ENCODE measurements around the gene TWF2. TPM values are rescaled to one million over a fixed set of nuclear protein-coding genes. Genes with fewer than 3 reads are reported as not detected.
A peak's percentile ranks its signal among the peaks of the same experiment; 100 is the strongest.

The TWF2 gene
- total and polyA plus RNA-seq, 2 of the 13 experiments (the other 11 are each of a cell fraction or from before 2014, with no cell fraction given) = 45.5 to 108 TPM

DNA sequence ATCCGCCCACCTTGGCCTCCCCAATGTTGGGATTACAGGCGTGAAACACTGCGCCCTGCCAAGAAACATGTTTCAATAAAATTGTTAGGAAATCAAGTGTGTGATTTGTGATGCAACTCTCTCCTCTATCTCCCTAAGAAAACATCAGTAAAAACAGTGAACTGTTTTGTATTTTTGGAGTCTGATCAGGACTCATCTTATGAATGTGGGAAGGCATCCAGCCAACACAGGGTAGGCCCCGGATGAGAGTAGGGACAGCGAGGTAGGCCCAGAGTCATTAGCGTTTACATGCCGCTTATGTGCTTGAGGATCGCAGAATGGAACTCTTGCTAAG lies 47.8 kb upstream of the TWF2 start (continued):
- TF ChIP-seq SKIL (CRISPR knock-in tag; IDR thresholded peaks at IDR 0.05; ENCODE audit: borderline replicate concordance) = no peak
- TF ChIP-seq HINFP (CRISPR knock-in tag; IDR thresholded peaks at IDR 0.05; ENCODE audit: low read depth) = no peak
- no peak; the same call in 1 of the 2 replicates for TF ChIP-seq DMAP1 (CRISPR knock-in tag; IDR thresholded peaks at IDR 0.05)
- TF ChIP-seq DZIP1 (CRISPR knock-in tag; IDR thresholded peaks at IDR 0.05) = no peak
- no peak for TF ChIP-seq ZEB1 (IDR thresholded peaks at IDR 0.05; ENCODE audit: insufficient replicate concordance, low read depth)
- TF ChIP-seq RBAK (CRISPR knock-in tag; IDR thresholded peaks at IDR 0.05) = no peak
- TF ChIP-seq, protein P1, sequence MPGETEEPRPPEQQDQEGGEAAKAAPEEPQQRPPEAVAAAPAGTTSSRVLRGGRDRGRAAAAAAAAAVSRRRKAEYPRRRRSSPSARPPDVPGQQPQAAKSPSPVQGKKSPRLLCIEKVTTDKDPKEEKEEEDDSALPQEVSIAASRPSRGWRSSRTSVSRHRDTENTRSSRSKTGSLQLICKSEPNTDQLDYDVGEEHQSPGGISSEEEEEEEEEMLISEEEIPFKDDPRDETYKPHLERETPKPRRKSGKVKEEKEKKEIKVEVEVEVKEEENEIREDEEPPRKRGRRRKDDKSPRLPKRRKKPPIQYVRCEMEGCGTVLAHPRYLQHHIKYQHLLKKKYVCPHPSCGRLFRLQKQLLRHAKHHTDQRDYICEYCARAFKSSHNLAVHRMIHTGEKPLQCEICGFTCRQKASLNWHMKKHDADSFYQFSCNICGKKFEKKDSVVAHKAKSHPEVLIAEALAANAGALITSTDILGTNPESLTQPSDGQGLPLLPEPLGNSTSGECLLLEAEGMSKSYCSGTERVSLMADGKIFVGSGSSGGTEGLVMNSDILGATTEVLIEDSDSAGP (CRISPR knock-in tag; IDR thresholded peaks at IDR 0.05; ENCODE audit: borderline replicate concordance) = no peak
- TF ChIP-seq ZC3H13 (CRISPR knock-in tag; IDR thresholded peaks at IDR 0.05) = no peak
- no peak for TF ChIP-seq AHR (CRISPR knock-in tag; IDR thresholded peaks at IDR 0.05)
- TF ChIP-seq ZNF772 (CRISPR knock-in tag; IDR thresholded peaks at IDR 0.05) = 0 out of 2 replicates have a peak, but pooled peaks have one; percentile 25
- TF ChIP-seq HNF4A (CRISPR knock-in tag; IDR thresholded peaks at IDR 0.05) = no peak
- peak; percentile 24; the same call in 1 of the 2 replicates for TF ChIP-seq SMAD3 (CRISPR knock-in tag; IDR thresholded peaks at IDR 0.05)
- no peak for TF ChIP-seq CHD4 (IDR thresholded peaks at IDR 0.05; ENCODE audit: borderline replicate concordance, low read length)
- TF ChIP-seq ZNF484 (CRISPR knock-in tag; IDR thresholded peaks at IDR 0.05; ENCODE audit: borderline replicate concordance, low read depth) = no peak
- TF ChIP-seq ZKSCAN1 (IDR thresholded peaks at IDR 0.05; ENCODE audit: low read length) = no peak
- TF ChIP-seq TBX2 (CRISPR knock-in tag; IDR thresholded peaks at IDR 0.05; ENCODE audit: borderline replicate concordance) = peak; percentile 13; the same call in 1 of the 2 replicates
- no peak for TF ChIP-seq HDAC1 (CRISPR knock-in tag; IDR thresholded peaks at IDR 0.05)
- no peak for TF ChIP-seq HOMEZ (CRISPR knock-in tag; IDR thresholded peaks at IDR 0.05; ENCODE audit: low read depth)
- TF ChIP-seq GATAD1 (CRISPR knock-in tag; IDR thresholded peaks at IDR 0.05) = no peak
- peak; percentile 24; the same call in 1 of the 2 replicates for TF ChIP-seq KDM6A (CRISPR knock-in tag; IDR thresholded peaks at IDR 0.05; ENCODE audit: low read depth)
- TF ChIP-seq ISX (CRISPR knock-in tag; conservative IDR thresholded peaks at IDR 0.05) = no peak
- peak; percentile 24; the same call in 1 of the 2 replicates for TF ChIP-seq ELF1 (CRISPR knock-in tag; IDR thresholded peaks at IDR 0.05)
- TF ChIP-seq CREM (IDR thresholded peaks at IDR 0.05) = no peak
- no peak for TF ChIP-seq CREM (CRISPR knock-in tag; IDR thresholded peaks at IDR 0.05)
